Stimulated activated CD8-positive, alpha-beta memory T cell treated with anti-CD3 and anti-CD28 coated beads, Interleukin-2, amount 100 ng/mL, for 48 hours (primary cell): ENCODE data around the gene MGRN1.
A peak's percentile ranks its signal among the peaks of the same experiment; 100 is the strongest.

ENCODE experiments used
- DNase-seq, 2 donors: peaks; one replicate each; pipeline ENCODE4 v3.0.0-alpha.2; 2020; ENCODE audit warnings: low read depth in 2 of 2

The MGRN1 gene

DNA sequence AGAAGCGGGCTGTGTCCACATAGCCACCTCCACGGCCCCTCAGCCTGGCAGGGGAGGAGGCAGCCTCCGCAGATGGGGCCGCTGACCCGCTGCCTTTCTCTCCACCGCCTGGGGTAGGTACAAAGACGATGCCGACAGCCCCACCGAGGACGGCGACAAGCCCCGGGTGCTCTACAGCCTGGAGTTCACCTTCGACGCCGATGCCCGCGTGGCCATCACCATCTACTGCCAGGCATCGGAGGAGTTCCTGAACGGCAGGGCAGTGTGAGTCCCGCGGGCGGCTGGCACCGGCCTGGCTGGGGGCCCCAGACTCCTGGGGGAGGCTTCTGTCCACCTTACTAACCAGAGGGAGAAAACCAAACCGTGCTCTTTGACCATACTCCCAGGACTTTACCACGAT, 27.9 kb downstream of the MGRN1 start:
- no peak for DNase-seq

DNA sequence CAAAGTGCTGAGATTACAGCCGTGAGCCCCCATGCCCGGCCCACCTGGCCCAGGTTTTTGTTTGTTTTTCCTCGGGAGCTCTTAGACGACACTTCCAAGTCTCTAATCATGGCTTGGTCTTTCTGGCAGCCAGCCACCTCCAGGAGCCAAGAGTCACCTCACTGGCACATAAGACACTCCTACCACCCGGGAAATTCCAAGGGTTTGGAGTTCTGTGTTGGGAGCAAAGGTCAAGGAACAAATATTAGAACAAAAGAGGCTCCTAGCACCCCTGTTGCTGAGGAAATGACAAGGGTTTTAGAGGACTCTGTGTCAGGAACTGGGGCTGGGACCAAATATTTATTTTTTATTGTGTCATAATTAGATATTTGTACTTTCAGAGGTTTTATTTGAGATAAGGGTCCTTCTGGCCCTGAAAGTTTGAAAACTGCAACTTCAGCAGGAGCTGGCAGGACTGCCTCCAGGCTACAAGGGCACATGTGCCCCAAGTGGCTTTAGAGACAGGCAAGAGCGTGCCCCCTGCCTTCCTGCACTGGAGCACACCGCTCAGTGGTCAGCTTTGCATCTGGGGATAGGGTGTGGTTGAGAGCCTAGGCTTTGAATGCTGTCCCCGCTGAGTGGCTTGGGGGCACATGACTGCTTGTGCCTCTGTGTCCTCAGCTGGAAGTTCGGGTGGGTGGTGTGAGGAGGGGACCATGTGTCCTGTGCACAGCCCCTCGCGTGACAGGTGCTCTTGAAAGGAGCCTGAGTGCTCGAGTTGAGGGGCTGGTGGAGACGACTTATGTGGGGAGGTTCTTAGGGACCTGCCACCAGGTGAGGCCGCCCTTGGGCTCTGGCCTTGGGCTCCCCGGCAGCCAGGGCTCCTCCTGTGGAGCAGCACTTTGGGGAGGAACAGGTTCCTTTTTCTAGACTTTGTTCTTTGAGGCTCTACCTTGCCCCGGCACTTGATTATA, 29.7 kb downstream of the MGRN1 start:
- no peak for DNase-seq

GRCh38 chr16:4654964-4655590, 30.5 kb downstream of the MGRN1 start:
- DNase-seq, result no peak

DNA sequence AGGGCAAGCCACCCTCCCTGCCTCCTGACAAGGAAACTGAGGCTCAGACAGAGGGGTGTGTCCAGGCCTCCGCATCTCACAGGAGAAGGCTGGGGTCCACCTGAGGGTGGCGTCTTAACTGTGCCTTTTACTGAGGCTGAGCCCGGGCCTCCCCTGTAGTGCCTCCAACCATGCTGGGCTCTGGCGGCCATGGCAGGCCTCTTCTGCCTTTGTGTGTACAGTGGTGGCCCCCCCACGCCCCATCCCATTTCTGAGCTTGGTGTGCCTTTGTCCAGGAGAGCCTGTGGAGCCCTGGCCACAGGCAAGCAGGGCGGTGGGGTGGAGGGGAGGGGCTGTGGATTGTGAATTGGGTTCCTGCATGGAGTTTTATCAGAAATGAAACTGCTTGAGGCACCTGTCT, 31.2 kb downstream of the MGRN1 start:
- DNase-seq, result no peak

- DNase-seq, result no peak
Observed at GRCh38 chr16:4656221-4656620, 31.6 kb downstream of the MGRN1 start.

DNA sequence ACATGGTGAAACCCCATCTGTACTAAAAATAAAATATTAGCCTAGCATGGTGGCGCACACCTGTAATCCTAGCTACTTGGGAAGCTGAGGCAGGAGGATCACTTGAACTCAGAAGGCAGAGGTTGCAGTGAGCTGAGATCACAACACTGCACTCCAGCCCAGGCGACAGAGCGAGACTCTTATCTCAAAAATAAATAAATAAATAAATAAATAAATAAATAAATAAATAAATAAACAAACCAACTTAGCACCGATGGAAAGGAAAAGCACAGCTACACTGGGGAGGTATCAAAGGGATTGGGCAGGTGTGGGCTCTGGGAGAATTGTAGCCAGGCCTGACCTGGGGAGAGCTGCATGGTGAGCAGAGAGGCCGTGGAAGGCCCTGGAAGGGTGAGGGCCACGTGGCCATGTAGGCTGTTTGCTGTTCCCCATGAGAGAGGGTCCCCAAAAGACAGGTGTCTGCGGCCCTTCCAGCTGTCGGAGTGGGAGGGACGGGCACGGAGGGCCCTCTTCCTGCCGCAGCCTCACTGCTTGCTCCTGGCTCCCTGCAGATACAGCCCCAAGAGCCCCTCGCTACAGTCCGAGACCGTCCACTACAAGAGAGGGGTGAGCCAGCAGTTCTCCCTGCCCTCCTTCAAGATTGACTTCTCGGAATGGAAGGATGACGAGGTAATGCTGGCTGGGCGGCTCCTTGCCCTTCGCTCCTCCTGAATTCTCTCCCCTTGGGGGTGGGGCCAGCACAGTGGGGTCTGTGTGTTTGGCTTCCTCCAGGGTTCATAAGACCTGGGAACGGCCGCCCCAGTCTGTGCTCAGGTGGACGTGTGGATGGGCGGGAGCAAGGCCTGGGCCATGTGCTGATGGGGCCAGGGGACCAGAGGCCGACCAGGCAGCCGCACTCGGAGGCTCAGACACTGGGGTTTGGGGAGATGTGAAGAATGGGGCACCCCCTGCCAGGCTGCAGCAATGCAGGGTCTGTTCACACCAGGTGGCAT, 32.4 kb downstream of the MGRN1 start:
- no peak for DNase-seq

DNA sequence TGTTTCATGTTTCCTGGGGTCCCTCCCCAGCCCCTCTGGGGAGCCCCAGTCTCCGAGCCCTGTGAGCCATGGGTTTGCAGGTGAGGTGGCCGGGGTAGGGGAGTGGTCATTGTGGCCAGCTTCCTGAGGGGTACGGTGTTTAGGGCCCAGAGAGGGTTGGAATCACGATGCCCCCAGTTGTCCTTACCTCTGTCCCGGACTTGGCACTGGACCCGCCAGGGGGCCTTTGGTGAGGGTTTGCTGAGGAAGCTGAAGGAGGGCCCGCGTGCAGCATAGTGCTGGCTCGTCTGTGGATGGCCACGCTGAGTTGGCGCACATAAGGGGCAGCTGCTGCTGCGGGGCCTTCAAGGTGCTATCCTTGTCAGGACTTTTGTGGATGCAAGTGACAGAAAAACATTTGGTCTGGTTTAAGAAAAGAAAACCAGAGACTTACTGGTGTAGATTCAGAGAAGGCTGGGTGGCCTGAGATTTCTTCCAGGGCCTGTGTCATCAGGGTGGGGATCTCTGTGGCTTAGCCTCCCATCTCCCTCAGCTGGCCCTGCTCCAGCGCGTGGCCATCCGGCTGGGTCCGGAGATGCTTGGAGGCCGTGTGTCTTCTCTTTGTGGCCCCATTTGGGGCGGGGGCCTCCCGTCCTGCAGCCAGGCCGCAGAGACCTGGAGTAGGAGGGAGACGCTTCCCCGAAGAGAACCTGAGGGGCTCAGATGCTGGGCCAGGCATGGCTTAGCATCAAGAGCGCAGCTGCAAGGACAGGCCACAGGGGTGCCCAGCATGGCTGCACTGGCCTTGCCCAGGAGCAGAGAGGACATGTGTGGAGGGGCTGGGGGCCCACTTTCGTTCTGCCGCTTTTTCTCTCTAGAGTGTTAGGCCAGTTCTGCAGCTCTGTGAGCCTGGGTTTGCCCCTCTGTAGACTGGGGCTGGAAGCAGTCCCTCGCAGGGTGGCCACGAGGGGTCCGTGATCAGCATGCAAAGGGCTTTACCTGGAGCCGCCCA, 35.0 kb downstream of the MGRN1 start:
- no peak for DNase-seq

DNA sequence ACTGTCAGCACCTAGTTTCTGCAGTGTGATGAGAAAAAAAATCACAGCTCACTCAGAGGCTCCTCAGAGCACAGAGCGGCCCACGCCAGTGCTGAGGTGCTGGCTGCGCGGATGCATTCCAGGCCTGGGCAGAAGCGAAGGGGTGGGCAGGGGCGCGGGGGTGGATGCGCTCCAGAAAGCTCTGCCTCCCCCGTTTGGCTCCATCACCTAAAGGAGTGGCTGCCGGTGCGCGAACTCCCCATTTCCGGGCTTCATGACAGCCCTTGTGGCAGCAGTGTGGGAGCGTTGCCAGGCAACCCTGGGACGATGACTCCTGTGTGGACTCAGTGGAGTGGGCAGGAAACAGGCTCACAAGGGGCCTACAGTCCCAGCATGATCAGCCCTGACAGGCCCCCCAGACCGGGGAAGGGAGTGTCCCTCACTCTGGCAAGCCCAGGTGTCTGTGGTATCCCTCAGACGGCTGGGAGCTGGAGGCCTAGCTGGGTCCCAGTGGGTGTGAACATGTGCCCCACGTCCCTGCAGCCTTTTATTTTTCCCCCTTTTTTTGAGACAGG, 35.9 kb downstream of the MGRN1 start:
- DNase-seq, result peak; percentile 75 to 84

- no peak for DNase-seq
Observed at GRCh38 chr16:4661661-4662060, 37.0 kb downstream of the MGRN1 start.

DNA sequence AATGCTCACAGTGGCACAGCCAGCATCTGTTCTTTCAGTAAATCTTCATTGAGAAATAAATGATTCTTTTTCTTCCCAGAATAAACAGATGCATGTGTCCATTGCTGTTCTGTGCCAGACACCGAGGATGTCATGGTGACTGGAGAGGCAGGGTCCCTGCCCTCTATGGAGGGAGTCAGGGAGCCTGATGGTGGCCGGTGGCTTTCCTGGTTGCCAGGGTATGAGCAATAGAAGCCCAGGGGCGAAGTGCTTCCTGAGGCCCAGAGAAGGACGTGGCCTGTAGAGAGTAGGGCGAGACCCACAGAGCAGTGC, 38.8 kb downstream of the MGRN1 start:
- DNase-seq, result no peak

DNA sequence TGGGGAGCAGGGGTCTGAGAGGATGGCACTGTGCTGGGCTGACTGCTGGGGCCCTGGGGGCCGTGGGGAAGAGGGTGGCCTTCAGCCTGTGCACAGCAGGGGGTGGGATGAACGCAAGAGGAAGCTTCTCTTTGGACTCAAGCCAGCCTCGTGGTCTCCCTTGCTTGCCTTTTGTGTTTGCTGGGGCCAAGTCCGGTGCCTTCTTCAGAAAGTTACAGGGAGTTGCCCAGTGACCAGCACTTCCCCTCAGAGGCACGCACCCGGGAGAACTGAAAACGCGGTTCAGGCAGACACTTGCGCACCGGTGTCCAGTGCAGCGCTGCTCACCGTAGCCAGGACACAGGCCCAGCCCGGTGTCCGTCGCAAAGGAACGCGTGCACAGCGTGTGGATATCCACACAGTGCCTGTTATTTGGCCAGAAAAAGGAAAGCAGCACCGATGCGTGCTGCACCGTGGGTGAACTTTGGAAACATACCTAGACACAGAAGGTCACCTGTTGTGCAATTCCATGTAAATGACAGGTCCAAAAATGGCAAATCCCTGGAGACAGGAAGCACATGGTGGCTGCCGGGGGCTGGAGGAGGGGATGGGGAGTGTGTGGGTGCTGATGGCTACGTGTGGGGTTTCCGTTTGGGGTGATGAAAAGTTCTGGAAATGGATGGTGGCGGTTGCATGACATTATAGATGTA, 39.3 kb downstream of the MGRN1 start:
- DNase-seq, result no peak

- DNase-seq, result peak; percentile 42 to 43
Observed at GRCh38 chr16:4664538-4665418, 40.2 kb downstream of the MGRN1 start.

DNA sequence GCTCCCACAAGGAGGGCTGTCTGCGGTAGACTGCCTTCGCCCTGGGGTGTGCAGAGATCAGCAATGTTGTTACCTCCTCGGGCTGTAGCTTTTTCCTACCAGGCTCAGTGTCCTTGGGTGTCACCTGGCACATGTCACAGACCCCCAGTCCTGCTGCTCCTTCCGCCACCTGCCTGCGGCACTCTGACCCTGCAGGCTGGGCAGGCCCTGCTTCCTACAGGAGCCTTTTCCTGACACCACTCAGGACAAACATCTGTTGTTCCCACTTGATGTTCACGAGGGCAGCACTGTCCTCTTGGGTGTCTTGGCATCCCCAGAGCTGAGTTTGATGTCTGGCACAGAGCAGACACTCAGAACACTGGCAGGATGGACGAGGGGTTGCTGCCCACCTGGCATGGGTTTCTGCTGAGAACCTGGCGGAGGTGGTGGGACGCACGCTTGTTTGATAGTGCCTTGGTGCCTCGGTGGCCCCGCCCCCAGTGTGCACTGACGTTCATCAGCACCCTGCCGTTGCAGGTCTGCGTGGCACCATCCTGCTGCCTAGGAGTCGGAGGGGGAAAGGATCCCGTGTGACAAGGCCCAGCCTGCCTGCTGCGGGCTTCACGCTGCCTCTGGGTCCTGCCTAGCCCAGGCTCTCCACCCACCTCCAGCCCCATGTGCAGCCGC, 42.0 kb downstream of the MGRN1 start:
- no peak for DNase-seq

DNA sequence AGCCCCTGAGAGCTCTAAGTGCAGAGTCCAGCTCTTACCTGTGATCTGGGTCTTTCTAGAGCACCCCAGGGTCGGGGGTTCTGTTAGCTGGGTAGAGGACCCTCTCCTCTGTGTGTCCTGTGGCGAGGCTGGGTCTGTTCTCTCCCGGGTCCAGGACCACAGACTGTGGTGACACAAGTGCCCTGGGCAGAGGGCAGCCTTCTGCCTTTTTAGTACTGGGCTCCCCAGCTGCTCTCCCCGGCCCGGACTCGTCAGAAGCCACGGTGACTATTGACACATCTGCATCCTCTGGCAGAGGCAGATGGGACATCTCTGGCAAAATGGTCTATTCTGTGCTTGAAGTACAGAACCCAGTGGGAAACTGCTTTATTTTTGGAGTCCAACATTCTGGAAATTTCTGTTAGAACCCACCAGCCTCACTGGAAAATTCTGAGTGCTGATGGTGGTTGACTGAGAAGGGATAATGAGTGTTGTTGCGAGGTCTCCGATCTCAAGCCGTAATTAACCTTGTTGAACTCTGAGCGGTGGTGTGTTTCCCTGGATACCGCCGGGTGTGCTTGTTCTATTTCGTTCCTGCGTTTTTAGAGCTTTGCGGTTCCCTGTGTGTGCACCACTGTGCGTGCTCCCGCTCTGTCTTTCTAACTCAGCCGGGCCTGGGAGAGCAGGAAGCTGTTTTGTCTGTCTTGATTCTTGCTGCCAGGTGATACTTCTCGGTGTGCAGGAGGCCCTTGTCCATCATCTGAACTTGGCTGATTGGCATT, 42.8 kb downstream of the MGRN1 start:
- no peak for DNase-seq

- no peak for DNase-seq
Observed at GRCh38 chr16:4668313-4668960, 43.8 kb downstream of the MGRN1 start.

DNA sequence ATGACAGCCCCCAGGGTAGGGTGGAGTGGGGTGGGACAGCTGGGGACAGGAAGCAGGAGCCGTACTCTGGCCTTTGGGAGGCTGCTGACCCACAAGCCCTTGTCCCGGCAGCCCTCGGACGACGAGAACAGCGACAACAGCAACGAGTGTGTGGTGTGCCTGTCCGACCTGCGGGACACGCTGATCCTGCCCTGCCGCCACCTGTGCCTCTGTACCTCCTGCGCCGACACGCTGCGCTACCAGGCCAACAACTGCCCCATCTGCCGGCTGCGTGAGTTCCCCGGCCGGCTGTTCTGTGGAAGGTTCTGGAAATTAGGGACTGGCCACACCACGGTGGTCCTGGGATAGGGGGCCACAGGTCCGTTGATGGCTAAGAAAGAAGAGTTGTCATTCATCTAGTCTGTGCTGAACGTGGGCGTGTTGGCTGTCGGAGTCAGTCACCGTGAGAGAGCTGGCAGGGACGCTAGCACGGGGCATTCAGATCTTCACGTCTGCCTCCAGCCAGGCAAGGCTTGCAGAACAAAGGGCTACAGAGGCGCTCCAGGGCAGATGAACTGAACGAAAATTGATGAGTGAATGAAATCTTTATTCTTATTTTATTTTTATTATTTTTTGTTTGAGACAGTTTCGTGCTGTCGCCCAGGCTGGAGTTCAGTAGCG, 48.9 kb downstream of the MGRN1 start:
- no peak for DNase-seq
